PC-9 (cell line): ENCODE measurements around the gene RUNX1. TPM values are rescaled to one million over a fixed set of nuclear protein-coding genes. Genes with fewer than 3 reads are reported as not detected.

Source experiments
- BruUV-seq: library from RNA; stranded (reverse); fragments of 400-500 nt; replicated peaks from 2 replicates; lab custom pipeline; 2021; lab: Mats Ljungman, UMichigan
- CTCF ChIA-PET: fragments of 300-600 bp; sonication (Branson Sonifier 250); formaldehyde crosslinking; loops from one replicate; lab custom pipeline; 2022; ENCODE audit warnings: antibody characterized with exemption; lab: Charles Lee
- POLR2A ChIA-PET: fragments of 300-600 bp; sonication (Branson Sonifier 250); formaldehyde crosslinking; loops from one replicate; lab custom pipeline; 2022; ENCODE audit warnings: antibody characterized with exemption; ENCODE audit not compliant: unreplicated experiment; lab: Charles Lee
- DNase-seq, 2 experiments: peaks; one replicate each; pipeline versions ENCODE4 v3.0.0 to v3.0.0-alpha.2; 2015 to 2022; ENCODE audit warnings: mixed read lengths in 1 of 2
- H2AFZ ChIP-seq: fragments of 200-600 bp; sonication (generic); 2 replicates; pipeline ENCODE4 v1.8.1; 2017; ENCODE audit warnings: antibody characterized with exemption
- H3F3A ChIP-seq: fragments of 200-600 bp; sonication (generic); 2 replicates; pipeline ENCODE4 v1.8.1; 2017; ENCODE audit warnings: antibody characterized with exemption, mild to moderate bottlenecking, low read depth; ENCODE audit not compliant: insufficient read depth
- H3K27ac ChIP-seq: fragments of 200-600 bp; sonication (generic); 2 replicates; pipeline ENCODE4 v1.6.1; 2016; ENCODE audit warnings: mixed run types
- H3K27me3 ChIP-seq: fragments of 200-600 bp; sonication (generic); 2 replicates; pipeline ENCODE4 v1.6.1; 2016; ENCODE audit warnings: low read depth, mixed run types; ENCODE audit not compliant: insufficient read depth
- H3K36me3 ChIP-seq: fragments of 200-600 bp; sonication (generic); 2 replicates; pipeline ENCODE4 v1.6.1; 2016; ENCODE audit warnings: low read depth, mixed run types
- H3K4me1 ChIP-seq: fragments of 200-600 bp; sonication (generic); replicated peaks from 2 replicates; pipeline ENCODE4 v1.6.1; 2016; ENCODE audit warnings: mixed run types; ENCODE audit not compliant: insufficient read depth
- H3K4me2 ChIP-seq: fragments of 200-600 bp; sonication (generic); 2 replicates; pipeline ENCODE4 v1.6.1; 2017; ENCODE audit warnings: mixed run types
- H3K4me3 ChIP-seq: fragments of 200-600 bp; sonication (generic); 2 replicates; pipeline ENCODE4 v1.6.1; 2016; ENCODE audit warnings: mixed run types
- H3K79me2 ChIP-seq: fragments of 200-600 bp; sonication (generic); 2 replicates; pipeline ENCODE4 v1.6.1; 2017; ENCODE audit warnings: low read depth, mixed run types
- H3K9me2 ChIP-seq: fragments of 200-600 bp; sonication (generic); 2 replicates; pipeline ENCODE4 v1.8.1; 2017; ENCODE audit warnings: mild to moderate bottlenecking; ENCODE audit not compliant: insufficient read depth
- H3K9me3 ChIP-seq: fragments of 200-600 bp; sonication (generic); 2 replicates; pipeline ENCODE4 v1.8.1; 2016; ENCODE audit warnings: low read depth; ENCODE audit not compliant: insufficient read depth
- H4K20me1 ChIP-seq: fragments of 200-600 bp; sonication (generic); 2 replicates; pipeline ENCODE4 v1.8.1; 2017; ENCODE audit not compliant: insufficient read depth
- EZH2 ChIP-seq: fragments of 200-600 bp; sonication (generic); IDR thresholded peaks from 2 replicates; pipeline ENCODE4 v1.8.0; 2017; ENCODE audit warnings: antibody characterized with exemption, low read depth
- intact Hi-C: fragments of 100-400 bp; cut with micrococcal nuclease; formaldehyde crosslinking; loops from one replicate; pipeline ENCODE4 v1.10.0; 2022; ENCODE audit not compliant: unreplicated experiment
- total RNA-seq: library from RNA; stranded (reverse); gene quantifications from 2 replicates; pipeline ENCODE4 v1.2.3, GENCODE V29; 2021
- TF ChIP-seq, protein P1 (sequence below): fragments of 200-600 bp; sonication (generic); conservative IDR thresholded peaks from 2 replicates; pipeline ENCODE4 v1.6.1; 2017; ENCODE audit warnings: mixed run types, antibody characterized with exemption, mild to moderate bottlenecking, moderate library complexity

The RUNX1 gene
- total RNA-seq, 1 experiment from 2014 or later, result 58.5 TPM

DNA sequence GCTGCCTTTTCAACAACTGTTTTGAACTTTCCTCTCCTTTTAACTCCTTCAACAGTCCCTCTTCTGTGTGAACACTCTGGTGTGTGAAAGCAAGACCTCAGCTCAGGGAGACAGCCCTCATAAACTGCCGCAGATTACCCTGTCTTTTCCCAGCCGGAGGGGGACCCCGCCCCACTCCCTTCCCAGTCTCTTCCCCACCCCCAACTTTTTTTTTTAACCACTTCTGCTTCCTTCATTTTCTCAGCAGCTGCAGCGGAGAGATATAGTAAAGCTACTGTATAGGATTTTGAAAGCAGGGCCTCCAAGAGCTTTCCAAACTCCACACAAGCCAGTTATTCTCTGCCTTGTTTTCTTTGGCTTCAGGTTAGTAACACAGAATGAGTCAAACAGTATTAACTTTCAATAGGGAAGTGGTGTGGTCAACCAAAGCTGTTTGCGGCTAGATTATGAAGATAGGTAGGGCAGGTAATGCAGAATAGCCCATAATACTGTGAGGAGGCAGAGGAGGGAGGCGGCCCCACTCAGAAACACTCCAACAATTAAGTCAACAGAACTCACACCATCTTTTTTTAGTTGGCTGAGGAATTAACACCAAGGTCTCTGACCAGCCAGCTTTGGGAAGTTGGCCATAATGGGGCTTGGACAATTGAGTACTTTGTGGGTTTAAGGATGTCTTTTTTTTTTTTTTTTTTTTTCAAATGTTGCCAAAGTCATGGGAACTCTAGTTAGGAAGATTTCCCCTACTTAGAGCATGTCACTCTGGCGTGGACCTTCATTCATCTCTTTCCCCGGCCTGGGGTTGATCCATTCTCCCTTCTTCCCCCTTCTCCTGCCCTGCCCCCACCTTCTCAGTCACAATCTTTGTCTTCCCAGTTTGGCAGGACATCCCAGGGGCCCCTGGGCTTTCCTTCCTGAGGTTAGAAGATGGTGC lies 203.3 kb downstream of the RUNX1 start:
- H3K27ac ChIP-seq, result peak overlapping the region; percentile 89
- H3K79me2 ChIP-seq, result peaks cover 47% of the 10 kb centered on the region
- peak overlapping the region; percentile 19; the same call in 1 of the 2 replicates for H3K4me3 ChIP-seq
- BruUV-seq, result no TSS peak
- H4K20me1 ChIP-seq, result peaks cover 8% of the 10 kb centered on the region
- peaks cover 54% of the 10 kb centered on the region for H3F3A ChIP-seq
- ChIA-PET CTCF (interaction anchor here (0.7 to 1.0 kb wide), 3 partner anchors 100 to 501 kb away, joined by 3 to 4 read pairs (median 3); no protein-coding TSS in a partner anchor), POLR2A (interaction anchor here (0.5 to 1.2 kb wide), 9 partner anchors 9 to 427 kb away, joined by 4 to 36 read pairs (median 7); no protein-coding TSS in a partner anchor)
- no peak overlapping the region for H2AFZ ChIP-seq
- intact Hi-C loops, result loop anchor here (1.0 kb wide), 4 partner anchors 9 to 37 kb away; no protein-coding TSS in a partner anchor
- TF ChIP-seq EZH2, result no peak
- TF ChIP-seq, protein P1, sequence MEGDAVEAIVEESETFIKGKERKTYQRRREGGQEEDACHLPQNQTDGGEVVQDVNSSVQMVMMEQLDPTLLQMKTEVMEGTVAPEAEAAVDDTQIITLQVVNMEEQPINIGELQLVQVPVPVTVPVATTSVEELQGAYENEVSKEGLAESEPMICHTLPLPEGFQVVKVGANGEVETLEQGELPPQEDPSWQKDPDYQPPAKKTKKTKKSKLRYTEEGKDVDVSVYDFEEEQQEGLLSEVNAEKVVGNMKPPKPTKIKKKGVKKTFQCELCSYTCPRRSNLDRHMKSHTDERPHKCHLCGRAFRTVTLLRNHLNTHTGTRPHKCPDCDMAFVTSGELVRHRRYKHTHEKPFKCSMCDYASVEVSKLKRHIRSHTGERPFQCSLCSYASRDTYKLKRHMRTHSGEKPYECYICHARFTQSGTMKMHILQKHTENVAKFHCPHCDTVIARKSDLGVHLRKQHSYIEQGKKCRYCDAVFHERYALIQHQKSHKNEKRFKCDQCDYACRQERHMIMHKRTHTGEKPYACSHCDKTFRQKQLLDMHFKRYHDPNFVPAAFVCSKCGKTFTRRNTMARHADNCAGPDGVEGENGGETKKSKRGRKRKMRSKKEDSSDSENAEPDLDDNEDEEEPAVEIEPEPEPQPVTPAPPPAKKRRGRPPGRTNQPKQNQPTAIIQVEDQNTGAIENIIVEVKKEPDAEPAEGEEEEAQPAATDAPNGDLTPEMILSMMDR, result no peak
- peak overlapping the region; percentile 65 for H3K4me2 ChIP-seq
- H3K27me3 ChIP-seq, result no peaks in the 10 kb centered on the region
- no peaks in the 10 kb centered on the region for H3K9me3 ChIP-seq
- H3K36me3 ChIP-seq, result peaks cover 22% of the 10 kb centered on the region
- no peaks in the 10 kb centered on the region for H3K9me2 ChIP-seq
- peak; percentile 72 to 94 for DNase-seq
- H3K4me1 ChIP-seq, result peaks cover 68% of the 10 kb centered on the region

DNA sequence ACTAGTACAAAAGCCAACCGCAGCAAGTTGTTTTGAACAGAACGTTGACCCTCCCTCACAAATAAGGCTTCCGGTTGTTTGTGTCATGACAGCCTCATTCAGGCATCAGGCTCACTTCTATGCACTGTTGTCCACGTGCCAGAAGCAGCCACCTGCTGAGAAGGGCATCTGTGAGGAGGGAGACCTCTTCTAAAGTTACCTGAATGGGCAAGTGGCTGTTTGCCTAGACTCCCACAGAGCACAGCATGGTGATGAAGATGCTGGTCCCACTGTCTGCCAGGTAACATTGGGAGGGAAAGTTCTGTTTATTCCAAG lies 204.2 kb downstream of the RUNX1 start:
- CTCF ChIA-PET, result interaction anchor here (0.7 kb wide), 1 partner anchor 243 kb away, joined by 3 read pairs; no protein-coding TSS in a partner anchor
- no TSS peak for BruUV-seq
- no peak overlapping the region for H2AFZ ChIP-seq

More for the DNA sequence above, 204.2 kb downstream of the RUNX1 start:
- Histone ChIP-seq H3K79me2 (peaks cover 56% of the 10 kb centered on the region), H3K4me1 (peaks cover 77% of the 10 kb centered on the region), H3F3A (peaks cover 56% of the 10 kb centered on the region), H4K20me1 (peaks cover 8% of the 10 kb centered on the region), H3K4me2 (peak overlapping the region; percentile 65), H3K27me3 (no peaks in the 10 kb centered on the region), H3K36me3 (peaks cover 21% of the 10 kb centered on the region), H3K9me3 (no peaks in the 10 kb centered on the region), H3K27ac (peak overlapping the region; percentile 89), H3K9me2 (no peaks in the 10 kb centered on the region), H3K4me3 (0 out of 2 replicates have a peak overlapping the region, but pooled peaks have one; percentile 12)
- POLR2A ChIA-PET, result no interaction called here
- TF ChIP-seq, protein P1, result no peak
- no peak for TF ChIP-seq EZH2
- DNase-seq, result no peak
- intact Hi-C loops, result loop anchor here (1.0 kb wide), 1 partner anchor 9 kb away; no protein-coding TSS in a partner anchor
